Spleen (tissue), 11 donors: ENCODE measurements around the gene NUDT16L1. TPM values are rescaled to one million over a fixed set of nuclear protein-coding genes. Genes with fewer than 3 reads are reported as not detected.

Experiments
- DNase-seq: peaks from one replicate; pipeline ENCODE4 v3.0.0-alpha.2; 2020
- H3K27ac ChIP-seq, 8 donors: fragments of 200-600 bp; sonication (generic) in 7 of 8; 1 replicate in 4 of 8; 2 replicates in 4 of 8; pipeline versions ENCODE4 v1.5.0 to v1.8.0; 2016 to 2021; ENCODE audit warnings: inconsistent platforms in 4 of 8, mild to moderate bottlenecking in 4 of 8, moderate library complexity in 1 of 8
- H3K27me3 ChIP-seq, 7 donors: fragments of 200-600 bp; sonication (generic) in 6 of 7; replicated peaks in 1 of 7; 1 replicate in 4 of 7; 2 replicates in 3 of 7; pipeline versions ENCODE4 v1.5.0 to v1.8.0; 2016 to 2021; ENCODE audit warnings: inconsistent platforms in 3 of 7, mild to moderate bottlenecking in 1 of 7
- H3K36me3 ChIP-seq, 6 donors: fragments of 200-600 bp; sonication (generic) in 5 of 6; 1 replicate in 4 of 6; 2 replicates in 2 of 6; pipeline versions ENCODE4 v1.5.0 to v1.8.0; 2016 to 2021; ENCODE audit warnings: inconsistent platforms in 2 of 6
- H3K4me1 ChIP-seq, 6 donors: fragments of 200-600 bp; sonication (generic) in 5 of 6; 1 replicate in 3 of 6; 2 replicates in 3 of 6; pipeline versions ENCODE4 v1.5.0 to v1.8.0; 2016 to 2021; ENCODE audit warnings: inconsistent platforms in 3 of 6
- H3K4me3 ChIP-seq, 8 donors: fragments of 200-600 bp; sonication (generic) in 7 of 8; 1 replicate in 4 of 8; 2 replicates in 4 of 8; pipeline versions ENCODE4 v1.5.0 to v1.8.0; 2016 to 2021; ENCODE audit warnings: inconsistent platforms in 4 of 8, mild to moderate bottlenecking in 4 of 8, moderate library complexity in 2 of 8
- H3K9me3 ChIP-seq, 8 donors: fragments of 200-600 bp; sonication (generic) in 7 of 8; 1 replicate in 4 of 8; 2 replicates in 4 of 8; pipeline versions ENCODE4 v1.5.0 to v1.8.0; 2016 to 2021; ENCODE audit warnings: inconsistent platforms in 4 of 8
- POLR2A ChIP-seq, 3 donors: fragments of 450-650 bp; IDR thresholded peaks; one replicate each; pipeline ENCODE4 v1.5.1; 2017; ENCODE audit warnings: antibody characterized with exemption in 3 of 3, mild to moderate bottlenecking in 1 of 3
- POLR2AphosphoS5 ChIP-seq, 3 donors: sonication (generic); formaldehyde crosslinking; IDR thresholded peaks; one replicate each; pipeline ENCODE4 v1.5.1; 2017; ENCODE audit warnings: antibody characterized with exemption in 3 of 3
- WGBS, 5 donors: extraction: QIAGEN DNeasy Blood & Tissue Kit in 3 of 5; methylation state at CpG; one replicate each; pipeline versions ENCODE4 v1.1.5 to v1.1.7; 2013 to 2018; 5-methylcytosine and 5-hydroxymethylcytosine counted together
- intact Hi-C: fragments of 100-400 bp; cut with DNase I; formaldehyde crosslinking; loops from one replicate; pipeline ENCODE4 v1.15.0; 2023; ENCODE audit warnings: low total_unique reads
- polyA plus RNA-seq, 3 donors: library from polyadenylated mRNA; stranded (reverse); fragments of 200-250 nt; gene quantifications; one replicate each; pipeline ENCODE4 v1.2.1, GENCODE V29; 2013
- total RNA-seq, 7 donors: library from RNA; depleted of rRNA in 3 of 7; stranded (reverse); fragments of >200 nt in 3 of 7; fragmentation: NEBNext Ultra II Directional in 4 of 7; extraction: Animal tissue kit (Norgen Biotek cat#: 25700) in 4 of 7; gene quantifications; one replicate each; pipeline versions ENCODE4 v1.1.0 to v1.2.1, GENCODE V29; 2016 to 2021
- TF ChIP-seq, protein P1 (sequence below), 11 experiments: fragments of 200-600 bp in 7 of 11; fragments of 450-650 bp in 4 of 11; sonication (generic) in 4 of 11; IDR thresholded peaks in 8 of 11; conservative IDR thresholded peaks in 3 of 11; 1 replicate in 7 of 11; 2 replicates in 4 of 11; pipeline versions ENCODE4 v1.4.0 to v1.8.0; 2016 to 2021; ENCODE audit warnings: antibody characterized with exemption in 11 of 11, inconsistent platforms in 4 of 11, mild to moderate bottlenecking in 1 of 11
- donor health status: healthy with polysubstance abuse.
- donor health status: DM: no; HTN: no; CAD: no; lungs with moderate emphysema.
- donor health status: DM: no; HTN: no; CAD: no.
- donor health status: Bipolar disorder and iron deficiency.
- donor health status: healthy.
- donor health status: DM: no; HTN: no; CAD: no.
- donor health status: DM: yes; HTN: yes; CAD: no.

Gene NUDT16L1
- total and polyA plus RNA-seq, 10 donors = 26.2 to 47.2 (median 29.4) TPM

DNA sequence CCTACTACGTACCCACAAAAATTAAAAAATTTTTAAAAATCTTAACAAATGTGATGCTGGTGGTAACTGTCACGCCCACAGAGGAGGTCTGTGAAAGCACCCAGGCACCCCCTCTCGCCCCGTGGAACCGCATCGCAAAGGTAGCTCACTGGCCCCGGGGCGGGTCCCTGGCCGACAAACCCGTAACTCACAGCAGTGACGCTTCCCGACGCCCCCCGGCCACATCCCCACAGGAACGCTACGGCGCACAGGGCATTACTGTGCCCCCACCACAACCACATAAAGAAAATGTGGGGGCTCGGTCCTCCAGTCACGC lies 40.3 kb downstream of the NUDT16L1 start:
- peaks cover 0 to 28% (median 9%) of the 10 kb centered on the region in 6 donors for H3K36me3 ChIP-seq
- peaks cover 10 to 26% (median 17%) of the 10 kb centered on the region in 6 donors for H3K4me1 ChIP-seq
- no peaks in the 10 kb centered on the region for H3K27me3 ChIP-seq
- intact Hi-C loops = no loop called here
- TF ChIP-seq, protein P1, sequence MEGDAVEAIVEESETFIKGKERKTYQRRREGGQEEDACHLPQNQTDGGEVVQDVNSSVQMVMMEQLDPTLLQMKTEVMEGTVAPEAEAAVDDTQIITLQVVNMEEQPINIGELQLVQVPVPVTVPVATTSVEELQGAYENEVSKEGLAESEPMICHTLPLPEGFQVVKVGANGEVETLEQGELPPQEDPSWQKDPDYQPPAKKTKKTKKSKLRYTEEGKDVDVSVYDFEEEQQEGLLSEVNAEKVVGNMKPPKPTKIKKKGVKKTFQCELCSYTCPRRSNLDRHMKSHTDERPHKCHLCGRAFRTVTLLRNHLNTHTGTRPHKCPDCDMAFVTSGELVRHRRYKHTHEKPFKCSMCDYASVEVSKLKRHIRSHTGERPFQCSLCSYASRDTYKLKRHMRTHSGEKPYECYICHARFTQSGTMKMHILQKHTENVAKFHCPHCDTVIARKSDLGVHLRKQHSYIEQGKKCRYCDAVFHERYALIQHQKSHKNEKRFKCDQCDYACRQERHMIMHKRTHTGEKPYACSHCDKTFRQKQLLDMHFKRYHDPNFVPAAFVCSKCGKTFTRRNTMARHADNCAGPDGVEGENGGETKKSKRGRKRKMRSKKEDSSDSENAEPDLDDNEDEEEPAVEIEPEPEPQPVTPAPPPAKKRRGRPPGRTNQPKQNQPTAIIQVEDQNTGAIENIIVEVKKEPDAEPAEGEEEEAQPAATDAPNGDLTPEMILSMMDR (IDR thresholded peaks at IDR 0.05 in 8 of 11, conservative IDR thresholded peaks at IDR 0.05 in 3 of 11) = no peak
- TF ChIP-seq POLR2A (IDR thresholded peaks at IDR 0.05) = no peak
- TF ChIP-seq POLR2AphosphoS5 (IDR thresholded peaks at IDR 0.05) = no peak
- no peak for DNase-seq
- H3K4me3 ChIP-seq = peak overlapping the region; percentile 81 to 100 (median 98)
- H3K27ac ChIP-seq = peak overlapping the region; percentile 51 to 84 (median 78)
- WGBS, 5 donors = 0 to 3% (median 1%) methylated on average over 8 to 19 of the region's 19 CpGs
- H3K9me3 ChIP-seq = no peaks in the 10 kb centered on the region

GRCh38 chr16:4734063-4734729 lies 40.8 kb downstream of the NUDT16L1 start, which contains the start of the genes ANKS3 and DNAAF8:
TSS of gene ANKS3 (minus strand) at chr16:4734271. CDS start at chr16:4730149, 4,122 bp downstream.
TSS of gene DNAAF8 (plus strand) at chr16:4734537. CDS start at chr16:4736515, 1,978 bp downstream.
- Histone ChIP-seq H3K36me3 (peaks cover 0 to 23% (median 6%) of the 10 kb centered on the region in 6 donors), H3K27me3 (no peaks in the 10 kb centered on the region), H3K27ac (peak within 1 kb of the TSS; percentile 51 to 84 (median 78)), H3K4me1 (peaks cover 10 to 26% (median 17%) of the 10 kb centered on the region in 6 donors), H3K9me3 (no peaks in the 10 kb centered on the region), H3K4me3 (peak within 1 kb of the TSS; percentile 81 to 100 (median 98))
- intact Hi-C loops = no loop called here
- 0 to 1% (median 1%) methylated on average over 19 to 70 of the region's 70 CpGs for WGBS, 5 donors
- TF ChIP-seq, protein P1 (IDR thresholded peaks at IDR 0.05 in 8 of 11, conservative IDR thresholded peaks at IDR 0.05 in 3 of 11) = no peak
- TF ChIP-seq POLR2AphosphoS5 (IDR thresholded peaks at IDR 0.05) (peak; percentile 79 to 90 (median 84)), POLR2A (IDR thresholded peaks at IDR 0.05) (no peak)
- DNase-seq = peak; percentile 96

DNA sequence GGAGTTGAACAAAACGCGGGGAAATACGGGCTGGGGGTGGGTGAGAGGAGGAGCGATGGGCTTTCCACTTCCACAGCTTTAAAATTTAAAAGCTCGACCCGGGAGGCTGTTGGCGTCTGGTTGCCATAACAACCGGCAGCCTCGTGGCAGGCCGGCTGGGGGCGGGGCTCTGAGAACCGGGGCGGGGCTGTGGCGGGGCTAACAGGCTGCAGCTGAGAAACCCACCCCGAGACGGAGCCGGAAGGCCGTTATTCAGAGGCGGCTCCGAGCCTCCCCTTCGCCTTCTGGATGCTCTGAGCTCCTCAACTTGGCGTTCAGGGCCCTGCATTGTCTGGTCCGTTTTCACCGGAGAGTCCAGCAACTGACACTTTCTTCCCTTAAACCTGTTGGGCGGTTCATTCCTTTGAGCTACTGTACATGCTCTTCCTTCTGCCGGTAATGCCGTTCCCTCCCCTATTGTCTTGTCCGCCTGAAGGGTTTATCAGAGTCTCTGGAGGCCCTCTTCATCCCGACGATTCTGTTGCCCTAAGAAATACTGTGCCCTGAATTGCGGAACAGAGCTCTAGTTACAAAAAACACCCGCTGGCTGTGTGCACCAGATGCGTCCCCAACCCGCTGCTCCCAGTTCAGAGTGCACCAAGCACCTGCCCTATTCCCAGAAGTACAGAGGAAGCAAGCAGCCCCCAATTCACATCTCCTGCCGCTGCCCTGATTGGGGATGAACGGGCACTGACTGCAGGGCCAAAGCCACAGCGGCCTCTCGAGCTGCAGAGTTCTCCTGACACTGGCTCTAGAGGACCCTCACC lies 41.6 kb downstream of the NUDT16L1 start:
- TF ChIP-seq, protein P1 (IDR thresholded peaks at IDR 0.05 in 8 of 11, conservative IDR thresholded peaks at IDR 0.05 in 3 of 11) = no peak
- TF ChIP-seq POLR2A (IDR thresholded peaks at IDR 0.05) (peak in 1 of 3 donors; percentile 26), POLR2AphosphoS5 (IDR thresholded peaks at IDR 0.05) (peak in 2 of 3 donors; percentile 33 to 57)
- Histone ChIP-seq H3K4me3 (peak overlapping the region; percentile 81 to 100 (median 98)), H3K9me3 (no peaks in the 10 kb centered on the region), H3K27me3 (no peaks in the 10 kb centered on the region), H3K4me1 (peaks cover 10 to 26% (median 17%) of the 10 kb centered on the region in 6 donors), H3K27ac (peak overlapping the region; percentile 51 to 84 (median 78)), H3K36me3 (peaks cover 0 to 15% (median 2%) of the 10 kb centered on the region in 6 donors)
- WGBS, 5 donors = 6 to 9% (median 8%) methylated on average over 28 to 38 of the region's 38 CpGs
- intact Hi-C loops = no loop called here
- peak; percentile 98 for DNase-seq

- intact Hi-C loops = no loop called here
- Histone ChIP-seq H3K27me3 (no peaks in the 10 kb centered on the region), H3K36me3 (no peaks in the 10 kb centered on the region), H3K4me3 (no peak overlapping the region), H3K9me3 (no peaks in the 10 kb centered on the region), H3K27ac (no peak overlapping the region), H3K4me1 (peaks cover 10 to 26% (median 17%) of the 10 kb centered on the region in 6 donors)
- DNase-seq = no peak
- TF ChIP-seq POLR2AphosphoS5 (IDR thresholded peaks at IDR 0.05) (no peak), POLR2A (IDR thresholded peaks at IDR 0.05) (no peak)
- TF ChIP-seq, protein P1 (IDR thresholded peaks at IDR 0.05 in 8 of 11, conservative IDR thresholded peaks at IDR 0.05 in 3 of 11) = no peak
- 88 to 91% (median 89%) methylated on average over 4 of the region's 4 CpGs for WGBS, 5 donors
Measured at GRCh38 chr16:4736546-4736945, 43.2 kb downstream of the NUDT16L1 start.
